ENCODE results near the gene FILIP1L.

The FILIP1L gene

DNA sequence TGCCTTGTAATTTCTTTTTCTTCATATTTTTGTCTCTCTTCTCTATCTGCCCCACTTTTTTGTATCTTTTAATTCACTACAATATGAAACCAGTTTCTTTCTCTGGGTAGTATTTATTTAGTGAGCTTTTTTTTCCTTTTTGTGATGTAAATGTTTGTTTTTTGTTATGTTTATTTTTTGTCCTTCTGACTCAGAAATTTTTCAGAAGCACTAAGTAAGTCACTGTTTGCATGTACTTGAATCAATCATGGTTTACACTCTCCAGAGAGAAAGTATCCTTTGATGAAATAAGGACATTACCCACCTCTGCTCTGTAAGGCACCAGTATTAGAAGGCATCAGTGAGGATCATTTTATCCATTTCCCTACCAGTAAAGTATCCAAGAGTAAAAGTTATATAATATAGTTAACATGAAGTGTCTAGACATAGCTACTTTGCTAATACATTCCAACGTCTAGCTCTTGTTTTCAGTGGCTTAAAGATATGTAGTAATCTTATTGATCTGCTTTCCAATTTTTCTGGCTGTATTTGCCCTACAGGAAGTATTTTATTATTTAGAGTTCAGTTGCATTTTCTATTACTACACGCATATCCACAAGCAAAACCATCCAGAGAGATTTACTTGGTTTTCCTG is 25.4 kb downstream of the FILIP1L start:
- DNase-seq (ENCODE audit: low spot score), result no peak

GRCh38 chr3:100087198-100087597 is 27.1 kb downstream of the FILIP1L start:
- in situ Hi-C loops (cut with MboI; ENCODE audit: low sequenced_read_pairs, unreplicated experiment), result no loop called here
- no peak for DNase-seq (ENCODE audit: low spot score)
- no peak for TF ChIP-seq CTCF (IDR thresholded peaks at IDR 0.05; ENCODE audit: borderline replicate concordance, control extremely low read depth, extremely low read depth, insufficient read depth, missing control alignments)

More for the DNA sequence above, 25.4 kb downstream of the FILIP1L start:
- in situ Hi-C loops (cut with MboI; ENCODE audit: low sequenced_read_pairs, unreplicated experiment), result no loop called here
- TF ChIP-seq CTCF (IDR thresholded peaks at IDR 0.05; ENCODE audit: borderline replicate concordance, control extremely low read depth, extremely low read depth, insufficient read depth, missing control alignments), result no peak

DNA sequence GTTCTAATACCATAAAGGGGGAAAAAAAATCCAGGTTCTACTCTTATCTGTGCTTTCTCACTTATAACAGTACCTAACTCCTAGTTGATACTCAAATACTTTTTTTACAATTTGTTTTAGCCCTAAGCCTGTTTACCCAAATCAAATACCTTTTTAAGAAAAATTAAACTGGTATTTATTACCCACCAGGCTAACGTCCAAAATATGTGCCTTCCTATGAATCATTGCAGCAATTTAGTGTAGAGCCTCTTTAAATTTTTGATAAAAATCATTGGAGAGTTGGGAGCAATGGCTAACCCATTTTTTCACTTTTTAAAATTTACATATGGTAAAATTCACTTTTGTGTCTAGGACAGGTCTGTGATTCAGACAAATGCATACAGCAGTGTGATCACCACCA is 27.9 kb downstream of the FILIP1L start:
- in situ Hi-C loops (cut with MboI; ENCODE audit: low sequenced_read_pairs, unreplicated experiment), result no loop called here
- DNase-seq (ENCODE audit: low spot score), result no peak
- TF ChIP-seq CTCF (IDR thresholded peaks at IDR 0.05; ENCODE audit: borderline replicate concordance, control extremely low read depth, extremely low read depth, insufficient read depth, missing control alignments), result no peak

- no peak for DNase-seq (ENCODE audit: low spot score)
- in situ Hi-C loops (cut with MboI; ENCODE audit: low sequenced_read_pairs, unreplicated experiment), result no loop called here
- no peak for TF ChIP-seq CTCF (IDR thresholded peaks at IDR 0.05; ENCODE audit: borderline replicate concordance, control extremely low read depth, extremely low read depth, insufficient read depth, missing control alignments)
Measured at GRCh38 chr3:100084100-100084806, 30.0 kb downstream of the FILIP1L start.

DNA sequence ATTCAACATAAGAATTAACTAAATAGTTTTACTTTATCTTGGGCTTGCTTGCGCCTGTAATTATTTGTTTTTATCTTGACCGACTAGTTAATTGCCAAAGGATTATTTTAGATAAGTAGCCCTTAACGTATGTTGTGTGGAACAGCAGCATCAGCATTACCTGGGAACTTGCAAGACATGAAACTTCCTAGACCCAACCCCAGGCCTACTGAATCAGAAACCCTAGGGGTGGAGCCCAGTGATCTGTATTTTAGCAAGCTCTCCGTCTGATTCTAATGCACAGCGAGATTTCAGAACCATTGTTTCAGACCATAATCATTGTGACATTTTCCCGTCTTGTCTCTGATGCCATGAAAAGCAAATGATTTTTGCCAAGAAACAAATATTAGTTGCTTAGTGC is 31.1 kb downstream of the FILIP1L start:
- TF ChIP-seq CTCF (IDR thresholded peaks at IDR 0.05; ENCODE audit: borderline replicate concordance, control extremely low read depth, extremely low read depth, insufficient read depth, missing control alignments), result no peak
- no peak for DNase-seq (ENCODE audit: low spot score)
- in situ Hi-C loops (cut with MboI; ENCODE audit: low sequenced_read_pairs, unreplicated experiment), result no loop called here

- no peak for DNase-seq (ENCODE audit: low spot score)
- in situ Hi-C loops (cut with MboI; ENCODE audit: low sequenced_read_pairs, unreplicated experiment), result no loop called here
- TF ChIP-seq CTCF (IDR thresholded peaks at IDR 0.05; ENCODE audit: borderline replicate concordance, control extremely low read depth, extremely low read depth, insufficient read depth, missing control alignments), result no peak
Measured at GRCh38 chr3:100082714-100083113, 31.6 kb downstream of the FILIP1L start.
